Stimulated activated CD4-positive, alpha-beta T cell treated with anti-CD3 and anti-CD28 coated beads, Interleukin-2, amount 100 ng/mL, for 48 hours (primary cell): ENCODE results near the gene HTRA1.

Source experiments
- DNase-seq, 2 donors: peaks; one replicate each; pipeline ENCODE4 v3.0.0-alpha.2; 2020

Gene HTRA1

DNA sequence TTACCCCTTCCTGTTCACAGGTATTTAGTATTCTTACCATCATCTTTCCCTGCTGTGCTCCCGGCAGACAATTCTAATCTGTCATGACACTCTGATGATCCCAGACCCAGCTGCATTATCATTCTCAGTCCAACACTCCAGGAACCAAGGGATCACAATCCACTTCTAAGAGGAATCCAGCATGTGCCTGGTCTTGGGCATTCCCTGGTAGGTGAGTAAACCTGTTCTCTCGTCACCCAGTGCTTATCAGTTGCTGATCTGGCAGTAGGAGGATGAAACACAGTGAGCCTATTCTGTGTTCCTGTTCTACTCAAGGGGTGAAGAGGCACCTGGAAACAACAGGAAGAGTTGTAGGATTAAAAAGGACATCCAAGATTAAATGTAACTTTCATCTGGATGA, 97.9 kb downstream of the HTRA1 start:
- no peak for DNase-seq

DNA sequence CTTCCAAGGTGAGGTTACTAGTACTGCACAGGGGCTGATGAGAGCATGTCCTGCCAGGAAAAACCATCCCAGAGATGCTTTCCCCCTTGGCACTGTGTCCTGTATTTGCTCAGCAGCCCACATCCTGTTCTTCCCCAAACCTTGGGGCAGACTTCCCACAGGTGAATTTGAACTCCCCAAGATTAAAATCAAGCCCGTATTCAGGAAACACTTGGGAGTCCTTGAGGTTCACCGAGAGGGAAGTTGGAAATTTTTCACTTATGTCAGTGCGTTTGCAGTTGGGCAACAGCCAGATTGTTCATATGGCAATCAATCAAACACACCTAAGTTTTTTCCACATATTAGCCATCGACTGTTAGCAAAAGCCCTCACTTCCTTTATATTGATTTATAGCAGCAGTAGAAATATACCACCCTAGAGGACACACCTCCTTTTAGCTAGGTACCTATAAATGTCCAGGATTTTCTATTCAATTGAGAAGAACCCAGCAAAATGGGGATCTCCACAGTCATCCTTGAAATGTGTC, 99.0 kb downstream of the HTRA1 start, which contains the start of gene DMBT1:
Gene DMBT1, plus strand, starts transcription at position 476 of the 526 bp plus-strand sequence. Its CDS starts 17 bp downstream, at position 493.
- DNase-seq = no peak

DNA sequence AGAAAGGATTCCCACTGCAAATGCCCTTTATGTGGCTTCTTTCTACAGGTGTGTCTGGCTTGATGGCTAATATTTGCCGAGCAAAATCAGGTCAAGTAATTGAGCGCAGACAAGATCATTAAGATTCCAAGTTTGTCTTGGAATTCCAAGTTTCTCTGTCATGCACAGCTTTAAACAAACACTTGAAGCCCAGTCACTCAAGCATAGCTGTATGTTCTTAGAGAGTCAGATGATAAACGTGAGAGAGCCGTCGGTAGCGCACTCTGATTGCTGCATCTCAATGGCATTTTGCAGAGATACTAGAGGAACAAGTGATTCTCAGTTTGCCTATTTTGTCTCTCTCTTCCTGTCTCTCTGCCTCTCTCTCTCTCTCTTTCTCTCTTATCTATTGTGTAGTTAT, 99.9 kb downstream of the HTRA1 start:
- DNase-seq = no peak

DNA sequence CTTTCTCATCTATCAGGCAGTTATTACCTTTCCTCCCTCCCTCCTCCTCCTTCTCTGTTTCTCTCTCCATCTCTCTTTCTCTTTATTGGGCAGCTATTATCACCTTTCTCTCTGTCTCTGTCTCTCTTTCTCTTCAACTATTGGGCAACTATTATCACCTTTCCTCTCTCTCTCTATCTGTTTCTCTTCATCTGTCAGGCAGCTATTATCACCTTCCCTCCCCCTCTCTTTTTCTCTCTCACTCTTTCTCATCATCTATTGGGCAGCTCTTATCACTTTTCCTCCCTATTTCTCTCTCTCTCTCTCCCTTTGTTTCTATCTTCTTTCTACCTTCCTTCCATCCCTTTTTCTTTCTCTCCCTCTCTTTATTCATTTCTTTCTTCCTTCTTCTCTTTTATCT, 100.4 kb downstream of the HTRA1 start:
- DNase-seq = no peak
